KMS-11 (cell line): Measurements from ENCODE around the gene HVCN1.

ENCODE experiments used
- H2AFZ ChIP-seq: fragments of 200-600 bp; sonication (generic); 2 replicates; pipeline ENCODE4 v1.6.1; 2016; ENCODE audit warnings: antibody characterized with exemption, mixed run types, low read depth
- H3K27ac ChIP-seq: fragments of 200-600 bp; sonication (generic); 2 replicates; pipeline ENCODE4 v1.6.1; 2016; ENCODE audit warnings: mild to moderate bottlenecking, mixed run types
- H3K27me3 ChIP-seq: fragments of 200-600 bp; sonication (generic); 2 replicates; pipeline ENCODE4 v1.6.1; 2017; ENCODE audit warnings: mild to moderate bottlenecking, low read depth, mixed run types, moderate library complexity; ENCODE audit not compliant: insufficient read depth
- H3K36me3 ChIP-seq: fragments of 200-600 bp; sonication (generic); 2 replicates; pipeline ENCODE4 v1.6.1; 2017; ENCODE audit warnings: mild to moderate bottlenecking, mixed run types; ENCODE audit not compliant: insufficient read depth
- H3K4me1 ChIP-seq: fragments of 200-600 bp; sonication (generic); 2 replicates; pipeline ENCODE4 v1.6.1; 2016; ENCODE audit warnings: mild to moderate bottlenecking, low read depth, mixed run types; ENCODE audit not compliant: poor library complexity, severe bottlenecking
- H3K4me2 ChIP-seq: fragments of 200-600 bp; sonication (generic); 2 replicates; pipeline ENCODE4 v1.7.0; 2016; ENCODE audit warnings: mild to moderate bottlenecking, mixed run types
- H3K4me3 ChIP-seq: fragments of 200-600 bp; sonication (generic); IDR thresholded peaks from 2 replicates; pipeline ENCODE4 v1.6.1; 2017; ENCODE audit warnings: low read depth, low read length, mixed read lengths; ENCODE audit not compliant: insufficient read depth
- H3K79me2 ChIP-seq: fragments of 200-600 bp; sonication (generic); 2 replicates; pipeline ENCODE4 v1.6.1; 2016; ENCODE audit warnings: low read depth, mixed run types; ENCODE audit not compliant: insufficient read depth
- H3K9ac ChIP-seq: fragments of 200-600 bp; sonication (generic); 2 replicates; pipeline ENCODE4 v1.6.1; 2016; ENCODE audit warnings: mild to moderate bottlenecking, mixed run types
- H4K20me1 ChIP-seq: fragments of 200-600 bp; sonication (generic); 2 replicates; pipeline ENCODE4 v1.6.1; 2016; ENCODE audit warnings: mild to moderate bottlenecking, mixed run types; ENCODE audit not compliant: insufficient read depth
- CTCF ChIP-seq: fragments of 200-600 bp; sonication (generic); conservative IDR thresholded peaks from 2 replicates; pipeline ENCODE4 v1.6.1; 2017; ENCODE audit warnings: low read depth, mild to moderate bottlenecking, antibody characterized with exemption, low read length, moderate library complexity, mixed read lengths

The HVCN1 gene

GRCh38 chr12:110627500-110628195 is 61.3 kb downstream of the HVCN1 start:
- Histone ChIP-seq H3K27ac (no peak overlapping the region), H4K20me1 (no peaks in the 10 kb centered on the region), H2AFZ (no peak overlapping the region), H3K36me3 (no peaks in the 10 kb centered on the region), H3K4me3 (no peak overlapping the region), H3K9ac (no peak overlapping the region), H3K27me3 (no peaks in the 10 kb centered on the region), H3K4me2 (no peak overlapping the region), H3K79me2 (no peaks in the 10 kb centered on the region), H3K4me1 (no peaks in the 10 kb centered on the region)
- TF ChIP-seq CTCF, result no peak

- Histone ChIP-seq H3K27me3 (no peaks in the 10 kb centered on the region), H3K9ac (no peak overlapping the region), H3K27ac (no peak overlapping the region), H2AFZ (no peak overlapping the region), H3K4me2 (no peak overlapping the region), H3K4me3 (no peak overlapping the region), H3K36me3 (no peaks in the 10 kb centered on the region), H3K79me2 (no peaks in the 10 kb centered on the region), H4K20me1 (no peaks in the 10 kb centered on the region), H3K4me1 (peaks cover 26% of the 10 kb centered on the region)
- TF ChIP-seq CTCF, result no peak
Observed at GRCh38 chr12:110622582-110622981, 66.3 kb downstream of the HVCN1 start.

GRCh38 chr12:110619534-110619953 is 69.4 kb downstream of the HVCN1 start:
- H3K27me3 ChIP-seq, result no peaks in the 10 kb centered on the region
- no peak; the same call in 1 of the 2 replicates for TF ChIP-seq CTCF
- H3K36me3 ChIP-seq, result no peaks in the 10 kb centered on the region
- peak overlapping the region; percentile 60 for H2AFZ ChIP-seq
- no peaks in the 10 kb centered on the region for H4K20me1 ChIP-seq
- peak overlapping the region; percentile 37; the same call in 1 of the 2 replicates for H3K9ac ChIP-seq
- peaks cover 30% of the 10 kb centered on the region for H3K4me1 ChIP-seq
- H3K79me2 ChIP-seq, result no peaks in the 10 kb centered on the region
- H3K27ac ChIP-seq, result peak overlapping the region; percentile 75
- H3K4me3 ChIP-seq, result no peak overlapping the region
- H3K4me2 ChIP-seq, result peak overlapping the region; percentile 92

GRCh38 chr12:110616471-110617115 is 72.3 kb downstream of the HVCN1 start:
- peaks cover 33% of the 10 kb centered on the region for H3K4me1 ChIP-seq
- no peaks in the 10 kb centered on the region for H3K36me3 ChIP-seq
- H3K4me2 ChIP-seq, result no peak overlapping the region
- H2AFZ ChIP-seq, result no peak overlapping the region
- no peaks in the 10 kb centered on the region for H3K27me3 ChIP-seq
- H3K79me2 ChIP-seq, result no peaks in the 10 kb centered on the region
- TF ChIP-seq CTCF, result no peak
- H4K20me1 ChIP-seq, result no peaks in the 10 kb centered on the region
- no peak overlapping the region for H3K4me3 ChIP-seq
- no peak overlapping the region for H3K27ac ChIP-seq
- H3K9ac ChIP-seq, result no peak overlapping the region
